Smooth muscle cell (in vitro differentiated cells): ENCODE results near the gene GRK5. TPM values are rescaled to one million over a fixed set of nuclear protein-coding genes. Genes with fewer than 3 reads are reported as not detected.

ENCODE experiments used
- DNase-seq: peaks from one replicate; lab custom pipeline; 2025; ENCODE audit not compliant: unreplicated experiment; lab: John Stamatoyannopoulos, UW
- H2AFZ ChIP-seq: fragments of 200-600 bp; sonication (generic); 2 replicates; pipeline ENCODE4 v1.6.0; 2016; ENCODE audit warnings: antibody characterized with exemption, low read depth, mild to moderate bottlenecking
- H3F3A ChIP-seq: fragments of 200-600 bp; sonication (generic); 2 replicates; pipeline ENCODE4 v1.6.0; 2017; ENCODE audit warnings: antibody characterized with exemption, low read depth
- H3K27ac ChIP-seq: fragments of 200-600 bp; sonication (generic); 2 replicates; pipeline ENCODE4 v1.5.1; 2016; ENCODE audit warnings: low read depth, mild to moderate bottlenecking
- H3K27me3 ChIP-seq: fragments of 200-600 bp; sonication (generic); 2 replicates; pipeline ENCODE4 v1.6.1; 2016; ENCODE audit warnings: low read depth, mild to moderate bottlenecking
- H3K36me3 ChIP-seq: fragments of 200-600 bp; sonication (generic); 2 replicates; pipeline ENCODE4 v1.5.1; 2016; ENCODE audit warnings: low read depth
- H3K4me1 ChIP-seq: fragments of 200-600 bp; sonication (generic); 2 replicates; pipeline ENCODE4 v1.5.1; 2016; ENCODE audit warnings: low read depth
- H3K4me2 ChIP-seq: fragments of 200-600 bp; sonication (generic); 2 replicates; pipeline ENCODE4 v1.6.0; 2016; ENCODE audit warnings: mild to moderate bottlenecking
- H3K4me3 ChIP-seq: fragments of 200-600 bp; sonication (generic); 2 replicates; pipeline ENCODE4 v1.5.1; 2016; ENCODE audit warnings: mild to moderate bottlenecking
- H3K79me2 ChIP-seq: fragments of 200-600 bp; sonication (generic); 2 replicates; pipeline ENCODE4 v1.6.0; 2016; ENCODE audit warnings: low read depth, mild to moderate bottlenecking
- H3K9ac ChIP-seq: fragments of 200-600 bp; sonication (generic); 2 replicates; pipeline ENCODE4 v1.6.0; 2016; ENCODE audit warnings: low read depth
- H3K9me3 ChIP-seq: fragments of 200-600 bp; sonication (generic); replicated peaks from 2 replicates; pipeline ENCODE4 v1.5.1; 2016; ENCODE audit warnings: low read depth
- H4K20me1 ChIP-seq: fragments of 200-600 bp; sonication (generic); 2 replicates; pipeline ENCODE4 v1.6.0; 2016; ENCODE audit warnings: low read depth
- CTCF ChIP-seq: fragments of 200-600 bp; sonication (generic); IDR thresholded peaks from 2 replicates; pipeline ENCODE4 v1.5.1; 2017; ENCODE audit warnings: borderline replicate concordance, mild to moderate bottlenecking, antibody characterized with exemption; ENCODE audit not compliant: insufficient read depth, poor library complexity, severe bottlenecking
- WGBS: methylation state at CpG from one replicate; pipeline ENCODE4 v1.1.7; 2016; ENCODE audit warnings: low lambda C conversion rate; 5-methylcytosine and 5-hydroxymethylcytosine counted together
- polyA plus RNA-seq: library from polyadenylated mRNA; unstranded; fragments of >200 nt; fragmentation: Nextera tagmentation; extraction: Ambion mirVana; gene quantifications from 2 replicates; pipeline ENCODE4 v1.2.1, GENCODE V29; 2016
- total RNA-seq: library from RNA; depleted of rRNA; stranded (reverse); fragments of >200 nt; gene quantifications from 2 replicates; pipeline ENCODE4 v1.2.3, GENCODE V29; 2014

The GRK5 gene
- total and polyA plus RNA-seq, 2 experiments from 2014 or later, result 4.4 to 5.2 TPM

- no peak for DNase-seq
- 89% methylated on average over 3 of the region's 3 CpGs for WGBS
- H3K4me3 ChIP-seq, result no peak overlapping the region
Measured at GRCh38 chr10:119399466-119399865, 192.1 kb downstream of the GRK5 start.

GRCh38 chr10:119401671-119402395 is 194.5 kb downstream of the GRK5 start:
- Histone ChIP-seq H3K4me2 (peak overlapping the region; percentile 2), H3K27ac (peak overlapping the region; percentile 72), H3K9me3 (no peaks in the 10 kb centered on the region), H2AFZ (no peak overlapping the region), H3K4me1 (peaks cover 10% of the 10 kb centered on the region), H3K4me3 (no peak overlapping the region), H3K36me3 (no peaks in the 10 kb centered on the region), H3F3A (no peaks in the 10 kb centered on the region), H3K27me3 (no peaks in the 10 kb centered on the region), H3K9ac (peak overlapping the region; percentile 49), H3K79me2 (no peaks in the 10 kb centered on the region), H4K20me1 (no peaks in the 10 kb centered on the region)
- no peak for TF ChIP-seq CTCF
- DNase-seq, result no peak
- WGBS, result 39% methylated on average over 14 of the region's 14 CpGs

More at GRCh38 chr10:119399466-119399865, 192.1 kb downstream of the GRK5 start:
- no peaks in the 10 kb centered on the region for H3K4me1 ChIP-seq
- no peaks in the 10 kb centered on the region for H3K27me3 ChIP-seq
- H3K36me3 ChIP-seq, result no peaks in the 10 kb centered on the region
- TF ChIP-seq CTCF, result no peak
- H3F3A ChIP-seq, result no peaks in the 10 kb centered on the region
- no peaks in the 10 kb centered on the region for H3K79me2 ChIP-seq
- no peak overlapping the region for H3K9ac ChIP-seq
- H2AFZ ChIP-seq, result no peak overlapping the region
- H4K20me1 ChIP-seq, result no peaks in the 10 kb centered on the region
- H3K27ac ChIP-seq, result no peak overlapping the region
- H3K9me3 ChIP-seq, result no peaks in the 10 kb centered on the region
- H3K4me2 ChIP-seq, result no peak overlapping the region

- no peaks in the 10 kb centered on the region for H3K27me3 ChIP-seq
- no peaks in the 10 kb centered on the region for H3F3A ChIP-seq
- no peaks in the 10 kb centered on the region for H3K36me3 ChIP-seq
- TF ChIP-seq CTCF, result no peak
- no peaks in the 10 kb centered on the region for H4K20me1 ChIP-seq
- H3K27ac ChIP-seq, result no peak overlapping the region
- no peaks in the 10 kb centered on the region for H3K9me3 ChIP-seq
- H3K9ac ChIP-seq, result no peak overlapping the region
- 96% methylated on average over 1 of the region's 1 CpG for WGBS
- H3K4me2 ChIP-seq, result no peak overlapping the region
- H3K4me3 ChIP-seq, result no peak overlapping the region
- H3K4me1 ChIP-seq, result peaks cover 10% of the 10 kb centered on the region
- no peaks in the 10 kb centered on the region for H3K79me2 ChIP-seq
- DNase-seq, result no peak
- H2AFZ ChIP-seq, result no peak overlapping the region
Measured at GRCh38 chr10:119403921-119404320, 196.6 kb downstream of the GRK5 start.
